ENCODE data around the gene ADCY1.

ADCY1 gene

GRCh38 chr7:45627691-45628456 lies 53.7 kb downstream of the ADCY1 start:
- no peak overlapping the region for H2AFZ ChIP-seq (ENCODE audit: low read depth, low read length, severe bottlenecking)
- TF ChIP-seq EZH2phosphoT487 (conservative IDR thresholded peaks at IDR 0.05; ENCODE audit: low read length): no peak
- TF ChIP-seq, protein P1, sequence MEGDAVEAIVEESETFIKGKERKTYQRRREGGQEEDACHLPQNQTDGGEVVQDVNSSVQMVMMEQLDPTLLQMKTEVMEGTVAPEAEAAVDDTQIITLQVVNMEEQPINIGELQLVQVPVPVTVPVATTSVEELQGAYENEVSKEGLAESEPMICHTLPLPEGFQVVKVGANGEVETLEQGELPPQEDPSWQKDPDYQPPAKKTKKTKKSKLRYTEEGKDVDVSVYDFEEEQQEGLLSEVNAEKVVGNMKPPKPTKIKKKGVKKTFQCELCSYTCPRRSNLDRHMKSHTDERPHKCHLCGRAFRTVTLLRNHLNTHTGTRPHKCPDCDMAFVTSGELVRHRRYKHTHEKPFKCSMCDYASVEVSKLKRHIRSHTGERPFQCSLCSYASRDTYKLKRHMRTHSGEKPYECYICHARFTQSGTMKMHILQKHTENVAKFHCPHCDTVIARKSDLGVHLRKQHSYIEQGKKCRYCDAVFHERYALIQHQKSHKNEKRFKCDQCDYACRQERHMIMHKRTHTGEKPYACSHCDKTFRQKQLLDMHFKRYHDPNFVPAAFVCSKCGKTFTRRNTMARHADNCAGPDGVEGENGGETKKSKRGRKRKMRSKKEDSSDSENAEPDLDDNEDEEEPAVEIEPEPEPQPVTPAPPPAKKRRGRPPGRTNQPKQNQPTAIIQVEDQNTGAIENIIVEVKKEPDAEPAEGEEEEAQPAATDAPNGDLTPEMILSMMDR (IDR thresholded peaks at IDR 0.05; ENCODE audit: insufficient read depth, low read length, poor library complexity, severe bottlenecking): no peak
- no peaks in the 10 kb centered on the region for H3K9me3 ChIP-seq (ENCODE audit: insufficient read depth, low read length)
- no peak overlapping the region for H3K4me2 ChIP-seq (ENCODE audit: low read depth, low read length, poor library complexity, severe bottlenecking)
- no peaks in the 10 kb centered on the region for H3K27me3 ChIP-seq (ENCODE audit: low read length)
- no peak overlapping the region for H3K9ac ChIP-seq (ENCODE audit: low read length)
- no peak overlapping the region for H3K27ac ChIP-seq (ENCODE audit: low read depth, low read length)
- no peaks in the 10 kb centered on the region for H3K9me2 ChIP-seq (replicated peaks; ENCODE audit: insufficient read depth, low read length)
- H4K20me1 ChIP-seq (ENCODE audit: low read depth, low read length): no peaks in the 10 kb centered on the region
- no peaks in the 10 kb centered on the region for H3F3A ChIP-seq (ENCODE audit: insufficient read depth)
- H3K79me2 ChIP-seq (ENCODE audit: insufficient read depth, low read length): no peaks in the 10 kb centered on the region
- H3K4me3 ChIP-seq (ENCODE audit: insufficient read depth, low read length, poor library complexity, severe bottlenecking): no peak overlapping the region
- no peaks in the 10 kb centered on the region for H3K36me3 ChIP-seq (ENCODE audit: low read length)

GRCh38 chr7:45631569-45631968 lies 57.4 kb downstream of the ADCY1 start:
- Histone ChIP-seq H3K9me3 (ENCODE audit: insufficient read depth, low read length) (no peaks in the 10 kb centered on the region), H3K27ac (ENCODE audit: low read depth, low read length) (no peak overlapping the region), H3K27me3 (ENCODE audit: low read length) (no peaks in the 10 kb centered on the region; the same call in 1 of the 2 replicates), H3K4me3 (ENCODE audit: insufficient read depth, low read length, poor library complexity, severe bottlenecking) (no peak overlapping the region), H2AFZ (ENCODE audit: low read depth, low read length, severe bottlenecking) (no peak overlapping the region), H3K79me2 (ENCODE audit: insufficient read depth, low read length) (no peaks in the 10 kb centered on the region), H3K4me2 (ENCODE audit: low read depth, low read length, poor library complexity, severe bottlenecking) (no peak overlapping the region), H3K9ac (ENCODE audit: low read length) (no peak overlapping the region), H3F3A (ENCODE audit: insufficient read depth) (no peaks in the 10 kb centered on the region), H4K20me1 (ENCODE audit: low read depth, low read length) (no peaks in the 10 kb centered on the region), H3K9me2 (replicated peaks; ENCODE audit: insufficient read depth, low read length) (no peaks in the 10 kb centered on the region), H3K36me3 (ENCODE audit: low read length) (no peaks in the 10 kb centered on the region)
- no peak for TF ChIP-seq EZH2phosphoT487 (conservative IDR thresholded peaks at IDR 0.05; ENCODE audit: low read length)
- TF ChIP-seq, protein P1 (IDR thresholded peaks at IDR 0.05; ENCODE audit: insufficient read depth, low read length, poor library complexity, severe bottlenecking): no peak

- Histone ChIP-seq H3F3A (ENCODE audit: insufficient read depth) (no peaks in the 10 kb centered on the region), H3K9me2 (replicated peaks; ENCODE audit: insufficient read depth, low read length) (no peaks in the 10 kb centered on the region), H3K36me3 (ENCODE audit: low read length) (no peaks in the 10 kb centered on the region), H3K9me3 (ENCODE audit: insufficient read depth, low read length) (no peaks in the 10 kb centered on the region), H3K79me2 (ENCODE audit: insufficient read depth, low read length) (no peaks in the 10 kb centered on the region), H4K20me1 (ENCODE audit: low read depth, low read length) (no peaks in the 10 kb centered on the region), H3K4me3 (ENCODE audit: insufficient read depth, low read length, poor library complexity, severe bottlenecking) (no peak overlapping the region), H3K27me3 (ENCODE audit: low read length) (no peaks in the 10 kb centered on the region; the same call in 1 of the 2 replicates), H2AFZ (ENCODE audit: low read depth, low read length, severe bottlenecking) (no peak overlapping the region), H3K9ac (ENCODE audit: low read length) (no peak overlapping the region), H3K4me2 (ENCODE audit: low read depth, low read length, poor library complexity, severe bottlenecking) (no peak overlapping the region), H3K27ac (ENCODE audit: low read depth, low read length) (no peak overlapping the region)
- TF ChIP-seq EZH2phosphoT487 (conservative IDR thresholded peaks at IDR 0.05; ENCODE audit: low read length): no peak
- TF ChIP-seq, protein P1 (IDR thresholded peaks at IDR 0.05; ENCODE audit: insufficient read depth, low read length, poor library complexity, severe bottlenecking): no peak
Measured at GRCh38 chr7:45636733-45637132, 62.6 kb downstream of the ADCY1 start.

Measured in SU-DHL-6 (cell line).